Stimulated activated CD8-positive, alpha-beta memory T cell treated with anti-CD3 and anti-CD28 coated beads, Interleukin-4, amount 100 ng/mL, for 24 hours (primary cell): ENCODE data around the gene SLC7A6OS.

Experiments used
- DNase-seq: peaks from one replicate; pipeline ENCODE4 v3.0.0-alpha.2; 2020; ENCODE audit warnings: low read depth

SLC7A6OS gene

GRCh38 chr16:68253721-68254120, 57.0 kb downstream of the SLC7A6OS start:
- DNase-seq: no peak

GRCh38 chr16:68252383-68252782, 58.4 kb downstream of the SLC7A6OS start:
- no peak for DNase-seq

- no peak for DNase-seq
Observed at GRCh38 chr16:68251832-68252231, 58.9 kb downstream of the SLC7A6OS start.

- no peak for DNase-seq
Observed at GRCh38 chr16:68250951-68251350, 59.8 kb downstream of the SLC7A6OS start.

GRCh38 chr16:68249371-68249770, 61.4 kb downstream of the SLC7A6OS start:
- no peak for DNase-seq
